Measurements from ENCODE around the gene FGL2. TPM values are rescaled to one million over a fixed set of nuclear protein-coding genes. Genes with fewer than 3 reads are reported as not detected.

Gene FGL2
- total and polyA plus RNA-seq, 2 donors (not counting 1 experiment from before 2014, with no cell fraction given) = 4.9 to 97.6 TPM

GRCh38 chr7:77217474-77218185, 18.0 kb upstream of the FGL2 start:
- Histone ChIP-seq H3K36me3 (ENCODE audit: control insufficient read depth, insufficient read depth, low read length) (no peaks in the 10 kb centered on the region), H3K9ac (ENCODE audit: insufficient read depth, low read length) (no peak overlapping the region), H3K4me1 (ENCODE audit: control insufficient read depth, extremely low read depth, insufficient read depth, low read length) (no peaks in the 10 kb centered on the region), H3K79me2 (ENCODE audit: control insufficient read depth, insufficient read depth, low read length) (no peaks in the 10 kb centered on the region), H4K20me1 (ENCODE audit: control insufficient read depth, extremely low read depth, insufficient read depth, low read length) (no peaks in the 10 kb centered on the region), H3K27me3 (ENCODE audit: control insufficient read depth, insufficient read depth, low read length) (no peaks in the 10 kb centered on the region), H3K4me3 (replicated peaks in 1 of 4; ENCODE audit: control extremely low read depth in 1 of 4, insufficient read depth in 1 of 4, low read depth in 3 of 4, low read length in 4 of 4) (no peak overlapping the region), H3K27ac (ENCODE audit: insufficient read depth, low read length) (no peak overlapping the region), H3K4me2 (ENCODE audit: extremely low read depth, insufficient read depth, low read length) (no peak overlapping the region), H3K9me3 (ENCODE audit: control insufficient read depth, insufficient read depth, low read depth, low read length) (no peaks in the 10 kb centered on the region), H2AFZ (ENCODE audit: low read length) (no peak overlapping the region)
- no peak for DNase-seq (ENCODE audit: low read depth in 2 of 2)
- TF ChIP-seq EZH2 (IDR thresholded peaks at IDR 0.05; ENCODE audit: low read length, missing control alignments) (no peak), CTCF (conservative IDR thresholded peaks at IDR 0.05 in 1 of 2, IDR thresholded peaks at IDR 0.05 in 1 of 2; ENCODE audit: low read depth in 1 of 2, low read length in 2 of 2) (no peak)

GRCh38 chr7:77216181-77216845, 16.7 kb upstream of the FGL2 start:
- Histone ChIP-seq H3K4me1 (ENCODE audit: control insufficient read depth, extremely low read depth, insufficient read depth, low read length) (no peaks in the 10 kb centered on the region), H3K9ac (ENCODE audit: insufficient read depth, low read length) (no peak overlapping the region), H3K4me2 (ENCODE audit: extremely low read depth, insufficient read depth, low read length) (no peak overlapping the region), H4K20me1 (ENCODE audit: control insufficient read depth, extremely low read depth, insufficient read depth, low read length) (no peaks in the 10 kb centered on the region), H3K4me3 (replicated peaks in 1 of 4; ENCODE audit: control extremely low read depth in 1 of 4, insufficient read depth in 1 of 4, low read depth in 3 of 4, low read length in 4 of 4) (no peak overlapping the region), H3K27me3 (ENCODE audit: control insufficient read depth, insufficient read depth, low read length) (no peaks in the 10 kb centered on the region), H3K79me2 (ENCODE audit: control insufficient read depth, insufficient read depth, low read length) (no peaks in the 10 kb centered on the region), H3K9me3 (ENCODE audit: control insufficient read depth, insufficient read depth, low read depth, low read length) (no peaks in the 10 kb centered on the region), H3K27ac (ENCODE audit: insufficient read depth, low read length) (no peak overlapping the region), H2AFZ (ENCODE audit: low read length) (no peak overlapping the region), H3K36me3 (ENCODE audit: control insufficient read depth, insufficient read depth, low read length) (no peaks in the 10 kb centered on the region)
- no peak for DNase-seq (ENCODE audit: low read depth in 2 of 2)
- no peak for TF ChIP-seq CTCF (conservative IDR thresholded peaks at IDR 0.05 in 1 of 2, IDR thresholded peaks at IDR 0.05 in 1 of 2; ENCODE audit: low read depth in 1 of 2, low read length in 2 of 2)
- no peak for TF ChIP-seq EZH2 (IDR thresholded peaks at IDR 0.05; ENCODE audit: low read length, missing control alignments)

GRCh38 chr7:77209479-77210139, 10.0 kb upstream of the FGL2 start:
- Histone ChIP-seq H3K9me3 (ENCODE audit: control insufficient read depth, insufficient read depth, low read depth, low read length) (no peaks in the 10 kb centered on the region), H3K4me3 (replicated peaks in 1 of 4; ENCODE audit: control extremely low read depth in 1 of 4, insufficient read depth in 1 of 4, low read depth in 3 of 4, low read length in 4 of 4) (no peak overlapping the region), H2AFZ (ENCODE audit: low read length) (no peak overlapping the region), H3K4me1 (ENCODE audit: control insufficient read depth, extremely low read depth, insufficient read depth, low read length) (no peaks in the 10 kb centered on the region), H4K20me1 (ENCODE audit: control insufficient read depth, extremely low read depth, insufficient read depth, low read length) (no peaks in the 10 kb centered on the region), H3K36me3 (ENCODE audit: control insufficient read depth, insufficient read depth, low read length) (no peaks in the 10 kb centered on the region), H3K27me3 (ENCODE audit: control insufficient read depth, insufficient read depth, low read length) (no peaks in the 10 kb centered on the region), H3K27ac (ENCODE audit: insufficient read depth, low read length) (no peak overlapping the region), H3K4me2 (ENCODE audit: extremely low read depth, insufficient read depth, low read length) (no peak overlapping the region), H3K9ac (ENCODE audit: insufficient read depth, low read length) (no peak overlapping the region), H3K79me2 (ENCODE audit: control insufficient read depth, insufficient read depth, low read length) (no peaks in the 10 kb centered on the region)
- TF ChIP-seq CTCF (conservative IDR thresholded peaks at IDR 0.05 in 1 of 2, IDR thresholded peaks at IDR 0.05 in 1 of 2; ENCODE audit: low read depth in 1 of 2, low read length in 2 of 2) (no peak), EZH2 (IDR thresholded peaks at IDR 0.05; ENCODE audit: low read length, missing control alignments) (no peak)
- DNase-seq (ENCODE audit: low read depth in 2 of 2) = no peak
